ENCODE results near the gene CCDC146.

Gene CCDC146

DNA sequence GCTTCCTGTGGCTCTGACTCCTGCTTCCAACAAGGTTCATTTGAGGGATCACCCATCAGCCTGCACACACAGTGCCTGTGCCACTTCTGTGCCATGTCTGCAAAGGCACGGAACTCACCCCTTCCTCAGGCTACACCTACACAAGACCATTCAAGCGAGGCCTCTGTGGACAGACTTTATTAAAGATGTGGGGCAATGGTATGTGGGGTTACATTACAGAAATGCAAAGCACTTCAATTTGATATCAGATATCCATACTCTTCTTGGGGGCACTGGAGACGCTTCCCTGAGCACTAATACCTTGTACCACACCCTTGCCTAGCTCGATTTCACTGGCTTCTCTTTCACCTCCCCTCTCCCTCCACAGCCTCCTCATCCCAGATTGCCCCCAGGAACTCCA, 161.6 kb downstream of the CCDC146 start:
- DNase-seq (ENCODE audit: low read depth), result no peak

DNA sequence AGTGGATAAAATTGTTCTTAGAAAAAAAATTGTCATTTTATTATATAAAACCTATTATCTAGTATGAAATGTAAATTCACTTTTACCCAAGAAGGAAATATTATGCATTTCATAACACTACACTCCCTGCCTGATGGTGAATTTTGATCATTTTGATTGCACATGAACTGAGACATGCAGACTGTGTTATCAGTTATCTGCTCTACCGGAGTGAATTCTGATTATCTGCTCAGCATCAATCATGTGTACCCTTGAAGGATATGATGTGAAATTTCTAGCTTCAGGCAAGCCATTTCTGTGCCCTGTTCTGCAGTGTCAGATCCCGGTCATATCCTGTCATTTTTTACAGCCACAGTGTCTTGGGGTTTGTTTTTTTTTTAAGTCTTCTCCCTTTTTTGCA, 162.2 kb downstream of the CCDC146 start:
- DNase-seq (ENCODE audit: low read depth), result no peak

DNA sequence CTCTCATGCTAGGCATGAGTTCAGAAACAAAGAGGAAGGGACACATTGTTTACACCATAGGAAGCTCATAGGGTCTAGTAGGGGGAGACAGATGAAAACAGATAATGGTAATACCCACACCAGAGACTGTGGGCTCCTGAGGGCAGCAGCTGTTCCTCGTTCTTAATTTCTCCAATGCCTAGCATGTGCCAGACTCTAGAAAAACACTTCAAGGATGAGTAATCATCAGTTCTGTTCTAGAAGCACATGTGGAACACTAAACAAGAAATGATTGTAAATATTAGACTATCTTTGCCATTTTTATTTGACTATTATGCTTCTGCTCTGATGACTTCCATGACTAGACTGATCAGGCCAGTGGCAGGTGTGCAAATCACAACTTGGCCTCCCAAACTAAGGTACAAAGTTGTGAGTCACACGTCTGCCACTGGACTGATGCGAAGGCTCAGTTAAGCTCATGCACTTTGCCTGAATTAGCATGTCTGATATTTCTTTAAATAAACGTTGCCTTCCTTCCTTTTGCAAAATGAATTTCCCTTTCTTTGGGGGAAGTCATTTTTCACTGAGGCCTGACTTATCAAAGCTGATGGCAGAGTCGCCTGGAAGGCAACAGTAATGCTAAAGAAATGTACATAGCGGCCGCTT, 166.4 kb downstream of the CCDC146 start:
- DNase-seq (ENCODE audit: low read depth), result no peak

DNA sequence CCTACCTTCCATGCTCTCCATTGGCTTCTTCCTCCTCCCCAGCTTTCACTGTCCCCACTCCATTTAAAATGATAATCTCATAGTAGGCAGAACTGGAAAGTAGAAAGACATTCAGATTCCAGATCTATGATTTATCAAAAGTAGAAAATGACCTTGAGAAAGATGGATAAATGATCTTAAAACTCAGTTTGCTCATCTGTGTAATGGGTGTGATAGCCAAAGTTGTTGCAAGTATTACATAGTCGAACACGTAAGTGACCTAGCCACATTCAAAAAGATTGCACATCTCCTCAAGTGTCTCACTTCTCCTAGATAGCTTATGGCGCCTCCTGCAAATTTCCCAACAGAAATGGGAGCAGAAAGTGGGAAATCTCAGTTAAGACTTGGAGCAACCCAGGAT, 167.0 kb downstream of the CCDC146 start:
- DNase-seq (ENCODE audit: low read depth), result no peak

DNA sequence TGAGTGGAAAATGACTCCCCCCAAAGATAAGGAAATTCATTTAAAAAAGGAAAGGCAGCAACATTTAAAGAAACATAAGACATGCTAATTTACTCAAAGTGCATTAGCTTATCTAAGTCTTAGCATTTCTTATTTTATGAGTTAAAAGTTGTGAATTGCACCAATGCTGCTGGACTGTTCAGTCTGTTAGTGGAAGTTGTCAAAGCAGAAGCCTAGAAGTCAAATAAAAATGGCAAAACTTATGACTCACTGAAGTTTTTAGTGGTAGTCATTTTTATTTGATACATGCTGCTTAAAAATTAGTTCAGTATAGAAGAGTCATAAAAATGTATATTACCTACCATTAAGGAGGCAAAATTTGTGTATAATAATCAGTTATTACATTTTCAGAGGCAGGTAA, 168.0 kb downstream of the CCDC146 start:
- DNase-seq (ENCODE audit: low read depth), result no peak

DNA sequence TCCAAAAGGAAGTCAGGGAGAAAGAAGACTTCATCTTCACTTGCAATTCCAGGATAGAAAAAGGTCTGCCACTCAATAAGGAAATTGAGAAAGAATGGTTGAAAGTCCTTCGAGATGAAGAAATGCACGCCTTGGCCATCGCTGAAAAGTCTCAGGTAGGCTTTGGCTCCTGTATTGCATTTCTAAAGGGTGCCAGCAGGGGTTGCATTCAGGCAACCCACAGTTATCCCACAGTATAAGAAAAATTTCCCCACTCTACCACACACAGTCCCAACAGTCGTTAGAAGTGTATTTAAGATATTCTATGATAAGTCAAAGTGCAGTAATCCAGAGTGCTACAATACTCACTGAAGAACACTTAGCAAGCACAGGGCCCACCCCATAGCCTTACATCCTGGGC, 170.6 kb downstream of the CCDC146 start:
- no peak for DNase-seq (ENCODE audit: low read depth)

DNA sequence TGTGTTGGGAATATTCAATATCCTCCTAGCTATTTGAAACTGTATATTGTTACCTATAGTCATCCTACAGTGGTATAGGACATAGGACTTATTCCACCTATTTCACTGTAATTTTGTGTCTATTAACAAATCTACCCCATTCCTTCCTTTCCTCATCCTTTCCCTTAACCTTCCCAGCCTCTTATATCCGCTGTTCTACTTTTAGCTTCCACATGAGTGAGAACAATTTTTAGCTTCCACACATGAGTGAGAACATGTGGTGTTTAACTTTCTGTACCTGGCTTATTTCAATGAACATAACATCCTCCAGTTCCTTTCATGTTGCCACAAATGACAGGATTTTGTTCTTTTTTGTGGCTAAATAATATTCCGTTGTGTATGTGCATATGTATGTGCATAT, 173.1 kb downstream of the CCDC146 start:
- DNase-seq (ENCODE audit: low read depth), result no peak

DNA sequence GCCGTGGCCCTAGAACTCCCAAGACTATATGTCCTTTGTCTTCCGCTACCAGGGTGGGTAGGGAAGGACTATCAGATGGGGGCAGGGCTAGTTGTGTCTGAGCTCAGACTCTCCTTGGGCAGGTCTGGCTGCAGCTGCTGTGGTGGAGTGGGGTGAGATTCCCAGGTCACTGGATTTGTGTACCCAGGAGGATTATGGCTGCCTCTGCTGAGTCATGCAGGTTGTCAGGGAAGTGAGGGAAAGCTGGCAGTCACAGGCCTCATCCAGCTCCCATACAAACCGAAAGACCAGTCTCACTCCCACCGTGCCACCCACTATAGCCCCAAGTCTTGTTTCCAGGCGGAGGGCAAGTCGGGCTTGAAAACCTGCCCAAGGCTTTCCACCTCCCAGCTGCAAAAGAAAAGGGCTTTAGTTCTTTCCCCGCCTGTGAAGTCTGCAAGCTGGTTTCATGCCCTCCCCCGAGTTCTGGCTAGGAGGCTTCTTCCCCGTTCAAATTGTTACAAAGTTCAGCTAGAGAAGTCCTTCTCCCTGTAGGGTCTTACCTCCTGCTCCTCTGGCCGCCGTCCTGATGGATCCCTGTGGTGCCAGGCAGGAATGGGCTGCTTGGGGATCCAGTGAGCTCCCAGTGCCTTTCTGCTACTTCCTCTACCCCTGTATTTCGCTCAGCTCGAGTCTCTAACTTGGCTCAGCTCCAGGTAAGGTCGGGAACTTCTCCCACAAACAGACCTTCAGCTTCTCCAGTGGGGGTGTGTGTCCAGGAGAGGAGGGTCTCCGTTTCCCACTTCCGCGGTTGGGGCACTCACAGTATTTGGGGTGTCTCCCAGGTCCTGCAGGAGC, 184.0 kb downstream of the CCDC146 start:
- no peak for DNase-seq (ENCODE audit: low read depth)

DNA sequence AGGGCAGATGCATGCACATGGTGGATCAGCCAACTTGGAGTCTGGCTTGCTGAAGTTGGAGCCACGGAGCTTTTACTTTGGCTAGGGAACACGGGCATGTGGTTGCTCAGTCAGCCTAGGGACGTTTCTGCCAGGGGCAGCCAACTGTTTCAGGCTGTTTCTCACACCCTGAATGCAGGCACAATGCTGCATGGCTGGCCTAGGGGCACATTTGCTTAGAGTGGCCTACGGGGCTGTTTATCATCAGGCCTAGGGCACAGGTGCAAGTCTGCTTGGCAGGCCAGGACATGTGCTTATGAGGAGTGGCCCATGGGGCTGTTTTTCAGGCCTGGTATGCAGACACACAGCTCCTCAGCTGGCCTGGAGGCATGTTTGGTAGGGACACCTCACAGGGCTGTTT, 186.4 kb downstream of the CCDC146 start:
- no peak for DNase-seq (ENCODE audit: low read depth)

DNA sequence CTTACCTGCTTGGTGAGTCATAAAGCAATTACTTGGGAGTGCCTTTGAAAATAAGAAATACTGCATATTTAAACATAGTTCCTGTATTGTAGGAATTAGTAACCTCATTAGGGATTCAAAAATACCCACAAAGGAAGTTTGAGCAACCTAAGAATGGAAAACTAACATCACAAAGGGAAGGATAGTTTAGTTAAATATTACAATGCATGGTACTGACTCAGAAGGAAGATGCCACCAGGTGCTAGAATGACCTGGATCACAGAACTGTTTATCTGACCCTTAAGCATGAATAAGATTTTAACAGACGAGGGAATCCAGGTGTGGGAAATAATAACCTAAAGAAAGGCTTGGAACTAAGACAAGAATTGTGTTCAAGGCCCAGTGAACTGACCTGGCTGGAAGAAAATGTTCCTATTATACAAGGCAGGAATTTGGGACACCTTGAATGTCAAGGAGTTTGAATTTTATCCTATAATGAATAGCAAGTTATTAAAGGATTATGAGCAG, 187.4 kb downstream of the CCDC146 start:
- no peak for DNase-seq (ENCODE audit: low read depth)

DNA sequence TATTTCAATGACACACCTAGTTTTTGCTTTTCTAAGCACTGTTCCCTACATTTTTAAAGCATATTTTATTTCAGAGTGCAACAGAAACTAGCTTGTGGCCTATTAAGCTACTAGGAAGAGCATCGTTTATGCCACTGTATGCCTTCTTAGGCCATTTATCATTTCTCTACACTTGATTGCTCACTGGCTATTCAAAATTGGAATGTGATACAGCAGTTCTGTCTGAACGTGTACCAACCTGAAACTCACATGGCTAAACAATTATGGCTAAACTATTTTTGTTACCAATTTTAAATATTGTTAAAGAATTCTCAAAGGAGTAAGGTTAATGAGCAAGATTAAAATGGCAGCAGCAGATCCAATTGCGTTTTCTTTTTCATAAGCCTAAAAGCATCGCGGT, 188.6 kb downstream of the CCDC146 start:
- DNase-seq (ENCODE audit: low read depth), result no peak

DNA sequence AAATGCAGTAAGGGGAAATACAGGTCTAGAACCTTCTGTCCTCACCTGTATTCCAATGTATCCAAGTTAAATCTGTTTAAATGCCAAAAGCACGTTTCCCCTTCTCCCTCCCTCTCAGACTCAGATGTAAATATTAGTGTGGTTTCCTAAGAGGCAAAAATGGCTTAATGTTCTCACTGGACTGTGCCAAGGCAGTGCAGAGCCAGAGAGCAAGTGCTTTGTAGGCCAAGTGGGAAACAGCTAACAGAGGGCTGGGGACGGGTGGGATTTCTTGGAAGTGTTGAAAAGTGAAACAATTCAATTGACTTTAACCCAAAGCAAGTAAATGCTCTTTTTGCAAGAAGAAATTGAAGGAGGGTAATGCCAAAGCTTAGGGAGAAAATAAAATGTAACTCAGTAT, 190.7 kb downstream of the CCDC146 start:
- no peak for DNase-seq (ENCODE audit: low read depth)

DNA sequence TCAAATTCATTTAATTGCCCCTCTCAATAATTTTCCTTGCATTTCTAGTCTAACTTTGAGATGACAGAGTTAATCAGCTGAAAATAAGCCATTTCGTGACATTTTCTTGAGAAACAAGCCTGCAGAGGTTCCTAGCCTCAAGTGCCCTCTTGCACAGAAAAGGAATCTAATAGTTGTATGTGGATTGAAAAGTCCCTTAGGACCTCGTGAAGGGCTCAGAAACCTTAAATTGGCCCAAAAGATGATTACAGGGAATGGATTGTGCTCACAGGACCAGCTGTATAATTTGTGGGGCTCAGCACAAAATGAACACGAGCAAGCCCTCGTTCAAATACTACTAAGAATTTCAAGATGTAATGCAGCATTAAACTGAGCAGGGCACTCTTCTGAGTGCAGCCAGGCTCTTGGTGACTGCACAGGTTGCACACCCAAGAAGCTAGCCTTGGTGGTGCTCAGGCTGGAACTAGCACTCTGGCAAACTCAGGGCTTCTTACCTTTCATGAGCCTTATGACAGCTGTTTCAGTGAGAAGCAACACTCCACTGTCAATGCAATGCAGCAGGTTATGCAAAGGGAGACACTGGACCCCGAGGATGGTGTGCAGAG, 191.6 kb downstream of the CCDC146 start:
- no peak for DNase-seq (ENCODE audit: low read depth)

DNA sequence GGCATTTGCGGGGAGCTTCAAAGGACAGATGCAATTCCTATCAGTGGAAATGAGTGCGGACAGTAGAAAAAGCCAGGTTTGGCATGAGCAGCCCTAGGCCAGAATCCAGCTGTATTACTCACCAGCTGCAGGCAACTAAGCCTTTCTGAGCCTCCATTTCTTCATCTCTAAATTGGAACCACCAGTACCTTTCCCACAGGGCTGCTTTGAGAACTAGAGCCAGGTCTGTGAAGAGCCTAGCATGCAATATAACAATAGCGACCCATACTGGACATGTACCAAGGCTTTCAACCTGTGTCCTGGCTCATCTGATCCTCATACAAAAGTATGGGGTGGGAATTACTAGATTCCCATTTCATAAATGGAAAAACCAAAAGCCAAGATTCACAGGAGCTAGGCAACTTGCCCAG, 192.8 kb downstream of the CCDC146 start:
- no peak for DNase-seq (ENCODE audit: low read depth)

DNA sequence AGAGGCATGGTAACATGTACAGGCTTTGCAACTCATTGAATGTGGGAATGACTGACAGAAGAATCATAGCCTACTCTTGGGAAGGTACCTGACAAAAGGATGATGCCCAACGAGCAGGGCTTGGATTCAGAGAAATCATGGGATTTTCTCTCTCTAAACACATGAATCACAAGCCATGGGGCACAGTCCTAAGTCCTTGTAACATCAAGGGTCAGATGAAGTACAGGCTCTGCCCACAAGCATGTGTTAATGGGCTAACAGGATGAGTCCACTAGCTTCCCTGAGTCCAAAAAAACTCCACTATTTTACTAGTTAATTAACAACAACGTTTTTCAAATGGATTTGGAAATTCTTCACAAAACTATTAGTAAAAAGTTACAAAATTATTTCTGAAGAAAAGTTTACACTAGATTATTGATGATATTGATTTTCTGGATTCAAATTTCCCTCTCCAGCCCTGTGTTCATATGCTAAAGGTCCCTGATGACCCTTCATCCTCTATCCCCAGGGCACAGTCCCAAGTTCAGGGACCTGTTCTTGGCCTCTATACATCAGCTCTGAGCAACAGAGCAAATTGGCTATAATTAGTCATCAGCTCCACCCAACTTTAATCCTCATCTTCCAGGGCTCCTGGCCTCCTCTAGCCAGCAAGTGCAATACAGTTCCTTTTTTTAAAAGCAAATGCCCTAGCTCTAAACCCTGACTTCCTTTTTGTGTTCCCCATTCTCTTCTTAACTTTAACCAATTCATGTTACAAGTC, 194.0 kb downstream of the CCDC146 start:
- DNase-seq (ENCODE audit: low read depth), result no peak

DNA sequence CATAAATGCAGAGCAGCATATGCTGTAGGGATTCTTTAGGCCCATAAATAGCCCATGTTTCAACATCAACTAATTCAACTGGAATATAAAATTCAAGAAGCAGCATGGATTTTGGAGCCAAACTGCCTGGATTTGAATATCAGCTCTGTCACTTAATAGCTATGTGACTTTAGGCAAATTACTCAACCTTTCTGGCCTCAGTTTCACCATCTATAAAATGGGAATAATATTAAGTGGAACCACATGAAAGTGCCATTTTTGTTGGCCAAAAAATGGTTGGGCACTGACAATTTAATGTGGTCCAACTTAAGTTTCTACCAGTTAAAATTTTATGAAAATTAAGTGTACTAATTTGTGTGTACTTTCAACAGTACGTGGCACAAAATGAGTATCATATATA, 195.6 kb downstream of the CCDC146 start:
- DNase-seq (ENCODE audit: low read depth), result no peak

DNA sequence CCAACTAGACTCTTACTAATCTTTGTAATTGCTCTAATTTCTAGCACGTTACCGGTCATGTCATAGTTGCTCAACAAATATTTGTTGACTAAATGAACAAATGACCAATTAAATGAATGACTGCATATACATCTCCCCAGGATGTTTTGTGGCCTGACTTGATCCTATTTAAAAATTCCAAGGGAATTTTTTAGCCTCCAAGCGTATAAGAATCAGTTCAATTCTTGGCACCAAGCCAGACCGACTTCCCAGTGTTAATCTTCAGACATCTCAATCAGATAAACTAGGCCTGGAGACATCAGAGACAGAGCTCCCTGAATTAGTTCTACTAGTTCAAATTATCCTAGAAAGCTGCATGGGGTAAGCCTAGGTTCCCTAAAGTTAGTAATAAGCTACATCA, 197.7 kb downstream of the CCDC146 start:
- DNase-seq (ENCODE audit: low read depth), result no peak

DNA sequence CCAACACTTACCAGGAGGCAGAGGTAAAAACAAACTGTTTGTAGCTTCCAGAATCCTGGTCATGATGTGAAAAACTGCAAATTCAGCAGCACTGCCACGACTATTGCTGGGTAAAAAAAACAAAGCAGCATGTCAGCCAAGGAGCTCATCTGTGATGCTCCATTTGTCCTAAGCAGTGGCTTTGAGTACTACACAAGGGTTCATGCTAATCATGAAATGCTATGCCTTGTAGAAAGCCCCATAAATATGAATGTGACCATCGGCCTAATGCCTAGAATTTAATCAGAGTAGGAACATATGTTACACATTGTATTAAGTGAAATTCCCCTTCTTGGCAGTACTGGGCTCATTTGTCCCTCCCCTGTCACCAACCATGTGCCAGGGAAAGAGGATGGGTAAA, 198.3 kb downstream of the CCDC146 start:
- no peak for DNase-seq (ENCODE audit: low read depth)

DNA sequence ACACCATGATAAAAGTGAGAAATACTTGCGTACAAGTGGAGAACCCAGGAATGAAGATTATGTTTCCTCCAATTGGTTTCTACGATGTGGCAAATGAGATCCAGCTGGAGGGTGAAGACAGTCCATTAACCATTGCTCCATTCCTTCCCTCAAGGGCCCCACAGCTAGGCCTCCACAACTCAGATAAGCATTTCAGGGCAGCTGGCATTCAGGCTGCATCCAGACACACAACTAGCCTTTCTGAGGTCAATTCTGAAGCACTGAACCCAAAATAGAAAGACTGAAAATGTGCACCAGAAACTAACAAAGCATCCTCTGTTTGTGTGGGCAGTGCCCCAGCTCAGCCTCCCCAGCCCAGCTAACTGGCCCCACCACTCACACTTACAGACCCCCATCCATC, 198.9 kb downstream of the CCDC146 start:
- no peak for DNase-seq (ENCODE audit: low read depth)

DNA sequence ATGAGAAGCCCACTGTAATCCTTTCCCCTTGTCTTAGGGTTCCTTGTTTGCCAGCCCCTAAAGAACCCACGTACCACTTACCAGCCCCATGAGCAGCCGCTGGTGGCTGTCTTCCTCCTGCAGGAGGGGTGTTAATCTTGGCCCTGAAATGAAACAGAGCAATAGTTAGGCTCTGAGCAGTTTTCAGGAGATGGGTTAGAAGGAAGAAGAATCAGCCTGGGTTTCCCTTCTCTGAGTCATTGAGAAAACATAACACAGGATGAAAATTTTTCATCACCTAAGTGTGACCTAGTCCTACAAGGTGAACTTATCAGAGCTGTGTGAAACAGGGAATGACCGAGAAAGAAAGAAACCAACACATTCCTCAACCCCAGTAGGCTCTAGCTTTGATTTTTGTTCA, 203.7 kb downstream of the CCDC146 start:
- no peak for DNase-seq (ENCODE audit: low read depth)

DNA sequence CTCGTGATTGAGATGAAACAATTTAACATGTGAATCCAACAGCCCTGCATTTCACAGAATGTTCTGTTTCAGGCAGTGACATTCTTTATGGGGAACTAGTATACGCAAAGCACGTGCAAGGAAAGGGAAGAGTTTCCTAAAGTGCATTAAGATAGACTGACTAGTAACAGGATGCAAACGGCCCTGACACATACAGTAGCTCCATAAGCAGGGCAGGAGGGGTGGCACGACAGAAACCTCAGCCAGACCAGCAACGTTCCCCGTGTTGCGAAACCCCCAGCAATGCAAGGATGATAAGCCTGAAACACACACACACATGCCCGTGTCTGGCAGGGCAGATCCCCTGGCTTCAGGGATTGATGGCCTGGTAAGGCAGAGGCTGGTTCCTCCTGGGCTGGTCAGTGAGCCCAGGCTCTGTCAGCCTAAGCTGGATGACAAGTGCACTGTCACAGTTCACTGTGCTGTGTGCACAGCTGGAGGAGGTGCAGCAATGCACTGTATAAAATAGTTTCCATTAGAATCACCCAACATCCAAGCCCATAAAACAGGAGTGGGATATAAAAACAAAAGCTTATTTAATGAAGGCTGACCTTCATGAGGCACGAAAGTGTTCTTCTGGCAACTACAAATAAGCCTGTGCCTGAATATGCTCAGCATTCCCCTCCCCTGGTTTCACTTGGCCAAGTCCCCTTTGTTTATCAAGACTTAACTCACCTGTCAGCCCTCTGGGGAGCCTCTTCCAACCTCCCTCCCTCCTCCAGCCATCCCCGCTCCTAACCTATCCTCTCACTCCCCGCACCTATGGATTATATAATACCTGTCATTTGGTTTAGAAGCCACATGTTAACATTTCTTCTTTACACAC, 204.9 kb downstream of the CCDC146 start:
- no peak for DNase-seq (ENCODE audit: low read depth)

Measured in activated T-cell treated with anti-CD3 and anti-CD28 coated beads for 48 hours (primary cell).